Bronchial epithelial cell (primary cell): Measurements from ENCODE around the gene DIRAS1. TPM values are rescaled to one million over a fixed set of nuclear protein-coding genes. Genes with fewer than 3 reads are reported as not detected.

ENCODE experiments used
- DNase-seq: peaks from one replicate; pipeline ENCODE4 v3.0.0-alpha.2; 2010; ENCODE audit warnings: low read depth
- FAIRE-seq: peaks from 2 replicates; lab custom pipeline; 2011; peaks lifted over from hg19 to GRCh38; lab: Jason Lieb, UNC
- H3K27me3 ChIP-seq: 2 replicates; pipeline ENCODE4 v1.5.1; 2011; ENCODE audit warnings: low read length; ENCODE audit not compliant: control insufficient read depth, insufficient read depth
- H3K36me3 ChIP-seq: 2 replicates; pipeline ENCODE4 v1.5.1; 2011; ENCODE audit warnings: low read length; ENCODE audit not compliant: control insufficient read depth, insufficient read depth
- H3K4me3 ChIP-seq: 2 replicates; pipeline ENCODE4 v1.5.1; 2011; ENCODE audit warnings: mild to moderate bottlenecking, low read depth, low read length, control low read depth
- CTCF ChIP-seq: IDR thresholded peaks from 2 replicates; pipeline ENCODE4 v1.5.1; 2011; ENCODE audit warnings: mild to moderate bottlenecking, moderate library complexity, low read length, control low read depth, inconsistent platforms; ENCODE audit not compliant: insufficient read depth, severe bottlenecking
- total RNA-seq: library from RNA; depleted of rRNA; stranded (reverse); fragments of >200 nt; gene quantifications from 2 replicates; pipeline ENCODE4 v1.2.1, GENCODE V29; 2014

DIRAS1 gene
- total RNA-seq, 1 donor from 2014 or later, result under 0.01 TPM

GRCh38 chr19:2727640-2727944, 6.4 kb upstream of the DIRAS1 start:
- DNase-seq (peak; percentile 27), FAIRE-seq (no peak)
- TF ChIP-seq CTCF, result no peak
- no peak overlapping the region for H3K4me3 ChIP-seq
- H3K27me3 ChIP-seq, result peaks cover 5% of the 10 kb centered on the region
- no peaks in the 10 kb centered on the region for H3K36me3 ChIP-seq

- DNase-seq, result no peak
- no peak for TF ChIP-seq CTCF
Observed at GRCh38 chr19:2726904-2727639, 5.9 kb upstream of the DIRAS1 start.

GRCh38 chr19:2726160-2726855, 5.1 kb upstream of the DIRAS1 start:
- TF ChIP-seq CTCF, result no peak
- no peak for FAIRE-seq
- Histone ChIP-seq H3K4me3 (no peak overlapping the region), H3K36me3 (no peaks in the 10 kb centered on the region), H3K27me3 (peaks cover 14% of the 10 kb centered on the region)
- DNase-seq, result no peak

More at GRCh38 chr19:2726904-2727639, 5.9 kb upstream of the DIRAS1 start:
- no peak overlapping the region for H3K4me3 ChIP-seq
- no peaks in the 10 kb centered on the region for H3K36me3 ChIP-seq
- no peak for FAIRE-seq
- peaks cover 10% of the 10 kb centered on the region for H3K27me3 ChIP-seq

GRCh38 chr19:2724148-2724557, 3.0 kb upstream of the DIRAS1 start:
- FAIRE-seq, result no peak
- DNase-seq, result no peak
- H3K4me3 ChIP-seq, result no peak overlapping the region
- no peaks in the 10 kb centered on the region for H3K36me3 ChIP-seq
- H3K27me3 ChIP-seq, result peaks cover 21% of the 10 kb centered on the region
- no peak for TF ChIP-seq CTCF

GRCh38 chr19:2723747-2724146, 2.6 kb upstream of the DIRAS1 start:
- H3K4me3 ChIP-seq, result no peak overlapping the region
- peaks cover 21% of the 10 kb centered on the region for H3K27me3 ChIP-seq
- no peak for DNase-seq
- no peaks in the 10 kb centered on the region for H3K36me3 ChIP-seq
- TF ChIP-seq CTCF, result no peak
- no peak for FAIRE-seq
